HG02678 (cell line): Measurements from ENCODE around the gene IL17C.
"Not testable (repeated sequence)": the region's sequence is repeated elsewhere in the genome, so short reads cannot be mapped to it uniquely, and the experiment has no call there.

Experiments
- ATAC-seq: cut with Tn5 transposase; IDR thresholded peaks from one replicate; pipeline ENCODE4 v1.9.1; 2021; ENCODE audit warnings: mild to moderate bottlenecking, moderate library complexity; ENCODE audit not compliant: unreplicated experiment

The IL17C gene

GRCh38 chr16:88655733-88656281 lies 17.4 kb downstream of the IL17C start:
- ATAC-seq: no peak

GRCh38 chr16:88656291-88656980 lies 18.1 kb downstream of the IL17C start:
- no peak for ATAC-seq

GRCh38 chr16:88657371-88657770 lies 19.0 kb downstream of the IL17C start:
- no peak for ATAC-seq

GRCh38 chr16:88658714-88659113 lies 20.3 kb downstream of the IL17C start:
- no peak for ATAC-seq

- ATAC-seq: no peak
Measured at GRCh38 chr16:88659160-88659559, 20.8 kb downstream of the IL17C start.

- ATAC-seq: no peak
Measured at GRCh38 chr16:88661468-88661867, 23.1 kb downstream of the IL17C start.

- no peak for ATAC-seq
Measured at GRCh38 chr16:88662222-88662842, 24.0 kb downstream of the IL17C start.

GRCh38 chr16:88662843-88663606 lies 24.7 kb downstream of the IL17C start, which contains the start of gene MVD:
Gene MVD (minus strand): TSS chr16:88663091. CDS start chr16:88663080, 11 bp downstream.
- ATAC-seq: peak; percentile 97

GRCh38 chr16:88665148-88665547 lies 26.8 kb downstream of the IL17C start:
- ATAC-seq: no peak

- no peak for ATAC-seq
Measured at GRCh38 chr16:88665570-88665969, 27.2 kb downstream of the IL17C start.

- no peak for ATAC-seq
Measured at GRCh38 chr16:88667461-88667860, 29.1 kb downstream of the IL17C start.

- not testable (repeated sequence) for ATAC-seq
Measured at GRCh38 chr16:88669493-88669892, 31.1 kb downstream of the IL17C start.

- no peak for ATAC-seq
Measured at GRCh38 chr16:88669980-88670379, 31.6 kb downstream of the IL17C start.

- ATAC-seq: no peak
Measured at GRCh38 chr16:88671806-88672205, 33.4 kb downstream of the IL17C start.

- no peak for ATAC-seq
Measured at GRCh38 chr16:88672776-88673175, 34.4 kb downstream of the IL17C start.

- no peak for ATAC-seq
Measured at GRCh38 chr16:88673716-88674379, 35.5 kb downstream of the IL17C start.

GRCh38 chr16:88676502-88677242 lies 38.3 kb downstream of the IL17C start:
- ATAC-seq: no peak

GRCh38 chr16:88677721-88678120 lies 39.3 kb downstream of the IL17C start:
- ATAC-seq: no peak

- ATAC-seq: no peak
Measured at GRCh38 chr16:88678224-88678979, 40.0 kb downstream of the IL17C start.
